ENCODE data around the gene SBF2.

- TF ChIP-seq POLR2A (IDR thresholded peaks at IDR 0.05) (no peak), CTCF (IDR thresholded peaks at IDR 0.05) (no peak)
These were observed 291.8 kb downstream of the SBF2 start for GRCh38 chr11:10002221-10002620.
